GM21447 (cell line): Measurements from ENCODE around the gene SAFB.

Source experiments
- ATAC-seq: cut with Tn5 transposase; IDR thresholded peaks from one replicate; pipeline ENCODE4 v1.9.1; 2021; ENCODE audit not compliant: unreplicated experiment

The SAFB gene

GRCh38 chr19:5624741-5625278 lies 1.9 kb downstream of the SAFB start:
- no peak for ATAC-seq

- ATAC-seq, result no peak
Measured at GRCh38 chr19:5625641-5626040, 2.8 kb downstream of the SAFB start.

GRCh38 chr19:5627395-5627904 lies 4.6 kb downstream of the SAFB start:
- ATAC-seq, result no peak

- ATAC-seq, result no peak
Measured at GRCh38 chr19:5628461-5628860, 5.6 kb downstream of the SAFB start.

DNA sequence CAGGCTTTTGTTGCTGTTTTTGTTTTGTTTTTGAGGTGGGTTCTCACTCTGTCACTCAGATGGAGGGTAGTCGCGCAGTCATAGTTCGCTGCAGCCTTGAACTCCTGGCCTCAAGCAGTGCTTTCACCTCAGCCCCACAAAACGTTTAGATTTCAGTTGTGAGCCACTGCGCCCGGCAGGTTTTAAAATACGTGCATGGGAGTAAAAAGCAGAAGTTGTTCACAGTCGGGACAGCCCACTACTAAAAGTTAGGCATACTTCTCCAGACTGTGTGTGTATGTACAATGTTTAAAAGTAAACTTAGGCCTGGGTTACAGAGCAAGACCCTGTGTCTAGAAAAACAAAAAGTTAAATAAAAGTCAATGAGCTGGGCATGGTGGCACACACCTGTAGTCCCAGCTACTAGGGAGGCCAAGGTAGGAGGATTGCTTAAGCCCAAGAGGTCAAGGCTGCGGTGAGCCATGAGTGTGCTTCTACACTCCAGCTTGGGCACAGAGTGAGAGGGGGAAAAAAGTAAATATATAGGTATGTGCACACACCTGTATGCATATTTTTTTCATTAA lies 6.1 kb downstream of the SAFB start:
- ATAC-seq, result no peak

DNA sequence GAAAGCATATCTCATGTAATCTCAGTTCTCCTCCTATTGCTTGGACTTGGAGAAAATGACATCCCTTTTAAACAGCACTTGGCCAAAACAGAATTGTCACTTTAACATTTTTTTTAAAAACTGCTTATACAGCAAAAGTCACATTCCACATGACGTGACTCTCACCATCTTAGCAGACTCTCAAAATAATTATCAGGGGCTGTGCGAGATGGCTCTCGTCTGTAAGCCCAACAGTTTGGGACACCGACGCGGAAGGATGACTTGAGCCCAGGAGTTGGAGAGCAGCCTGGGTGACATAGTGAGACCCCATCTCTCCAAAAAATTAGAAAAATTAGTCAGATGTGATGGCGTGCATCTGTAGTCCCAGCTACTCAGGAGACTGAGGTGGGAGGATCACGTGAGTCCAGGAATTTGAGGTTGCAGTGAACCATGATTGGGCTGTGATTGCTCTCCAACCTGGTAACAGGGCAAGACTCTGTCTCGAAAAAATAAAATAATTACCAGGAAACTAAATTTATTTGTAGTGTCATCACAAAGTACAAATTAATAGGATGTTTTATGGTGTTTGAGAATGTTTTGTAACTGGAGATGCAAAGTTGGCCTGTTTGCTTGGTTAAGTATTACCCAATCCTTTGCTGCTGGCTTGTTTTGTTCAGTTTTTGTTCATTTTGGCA lies 8.8 kb downstream of the SAFB start:
- ATAC-seq, result no peak

GRCh38 chr19:5632241-5632612 lies 9.3 kb downstream of the SAFB start:
- no peak for ATAC-seq

DNA sequence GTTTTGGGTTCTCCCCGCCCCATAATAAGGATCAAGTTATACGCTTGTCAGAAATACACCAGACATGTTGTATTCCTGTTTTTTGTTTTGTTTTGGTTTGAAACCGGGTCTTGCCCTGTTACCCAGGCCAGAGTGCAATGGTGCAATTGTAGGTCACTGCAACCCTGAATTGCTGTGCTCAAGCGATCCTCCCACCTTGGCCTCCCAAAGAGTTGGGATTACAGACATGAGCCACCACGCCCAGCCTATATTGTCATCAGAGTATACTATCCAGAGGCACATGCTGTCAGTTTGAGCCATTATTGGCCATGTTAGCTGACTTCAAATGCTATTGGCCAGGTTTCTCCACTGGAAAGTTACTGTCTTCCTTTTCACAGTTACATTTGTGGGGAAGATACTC lies 9.8 kb downstream of the SAFB start:
- ATAC-seq, result no peak

- no peak for ATAC-seq
Measured at GRCh38 chr19:5635427-5635826, 12.5 kb downstream of the SAFB start.

GRCh38 chr19:5637971-5638370 lies 15.1 kb downstream of the SAFB start:
- no peak for ATAC-seq

GRCh38 chr19:5641171-5641570 lies 18.3 kb downstream of the SAFB start:
- no peak for ATAC-seq

- no peak for ATAC-seq
Measured at GRCh38 chr19:5642204-5642603, 19.3 kb downstream of the SAFB start.

GRCh38 chr19:5643060-5643459 lies 20.2 kb downstream of the SAFB start:
- ATAC-seq, result no peak

- ATAC-seq, result no peak
Measured at GRCh38 chr19:5644037-5644436, 21.2 kb downstream of the SAFB start.

GRCh38 chr19:5645409-5645808 lies 22.5 kb downstream of the SAFB start:
- no peak for ATAC-seq

GRCh38 chr19:5646703-5647102 lies 23.8 kb downstream of the SAFB start:
- no peak for ATAC-seq

- no peak for ATAC-seq
Measured at GRCh38 chr19:5648464-5648863, 25.6 kb downstream of the SAFB start.

GRCh38 chr19:5651361-5651760 lies 28.5 kb downstream of the SAFB start:
- no peak for ATAC-seq

DNA sequence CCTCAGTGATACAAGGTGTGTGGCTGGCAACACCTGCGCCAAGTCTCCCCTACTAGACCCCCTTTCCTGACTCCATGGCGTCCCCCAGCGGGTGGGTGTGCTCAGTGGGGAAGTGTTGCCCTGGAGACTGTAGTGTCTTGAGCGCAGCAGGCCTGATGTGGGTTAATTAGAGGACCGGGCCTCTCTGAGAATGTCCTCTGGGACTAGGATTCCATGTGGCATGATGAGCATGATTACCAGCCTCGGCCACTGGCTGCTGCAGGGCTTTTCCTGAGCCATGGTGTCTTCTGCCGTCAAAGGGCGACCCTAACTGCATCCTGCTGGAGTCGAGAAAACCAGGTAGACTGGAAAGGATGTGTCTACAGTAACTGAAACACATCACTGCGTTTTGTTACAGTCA lies 29.4 kb downstream of the SAFB start:
- no peak for ATAC-seq

GRCh38 chr19:5654931-5655330 lies 32.0 kb downstream of the SAFB start:
- ATAC-seq, result no peak

- no peak for ATAC-seq
Measured at GRCh38 chr19:5655412-5655811, 32.5 kb downstream of the SAFB start.

DNA sequence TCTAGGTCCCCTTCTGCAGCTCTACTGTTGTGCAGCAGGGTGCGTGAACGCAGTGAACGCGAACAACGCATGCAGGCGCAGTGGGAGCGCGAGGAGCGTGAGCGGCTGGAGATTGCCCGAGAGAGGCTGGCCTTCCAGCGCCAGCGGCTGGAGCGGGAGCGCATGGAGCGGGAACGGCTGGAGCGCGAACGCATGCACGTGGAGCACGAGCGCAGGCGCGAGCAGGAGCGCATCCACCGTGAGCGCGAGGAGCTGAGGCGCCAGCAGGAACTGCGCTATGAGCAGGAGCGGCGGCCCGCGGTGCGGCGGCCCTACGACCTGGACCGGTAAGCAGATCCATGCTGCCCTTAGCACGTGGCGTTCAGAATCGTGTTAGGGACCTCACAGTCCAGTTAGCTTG lies 38.6 kb downstream of the SAFB start:
- no peak for ATAC-seq

GRCh38 chr19:5663904-5664303 lies 41.0 kb downstream of the SAFB start:
- no peak for ATAC-seq
